HG03575 (cell line): ENCODE data around the gene TMTC4.

Source experiments
- ATAC-seq: cut with Tn5 transposase; IDR thresholded peaks from one replicate; pipeline ENCODE4 v1.9.1; 2021; ENCODE audit not compliant: unreplicated experiment, insufficient number of reproducible peaks, low FRiP score; ENCODE audit errors: extremely low read depth

TMTC4 gene

GRCh38 chr13:100668408-100668807, 6.2 kb downstream of the TMTC4 start:
- ATAC-seq = no peak

GRCh38 chr13:100667894-100668293, 6.7 kb downstream of the TMTC4 start:
- ATAC-seq = no peak

- no peak for ATAC-seq
Measured at GRCh38 chr13:100666124-100666523, 8.5 kb downstream of the TMTC4 start.

- no peak for ATAC-seq
Measured at GRCh38 chr13:100665403-100665802, 9.2 kb downstream of the TMTC4 start.

- ATAC-seq = no peak
Measured at GRCh38 chr13:100664171-100664900, 10.3 kb downstream of the TMTC4 start.

GRCh38 chr13:100662468-100663211, 12.0 kb downstream of the TMTC4 start:
- no peak for ATAC-seq

GRCh38 chr13:100660761-100661160, 13.8 kb downstream of the TMTC4 start:
- no peak for ATAC-seq

GRCh38 chr13:100659578-100659977, 15.0 kb downstream of the TMTC4 start:
- no peak for ATAC-seq

GRCh38 chr13:100658363-100658762, 16.2 kb downstream of the TMTC4 start:
- ATAC-seq = peak; percentile 84

- no peak for ATAC-seq
Measured at GRCh38 chr13:100657881-100658315, 16.7 kb downstream of the TMTC4 start.

GRCh38 chr13:100652510-100652909, 22.1 kb downstream of the TMTC4 start:
- ATAC-seq = no peak

- ATAC-seq = no peak
Measured at GRCh38 chr13:100650326-100650725, 24.3 kb downstream of the TMTC4 start.

GRCh38 chr13:100648354-100648753, 26.2 kb downstream of the TMTC4 start:
- ATAC-seq = no peak

GRCh38 chr13:100646871-100647270, 27.7 kb downstream of the TMTC4 start:
- no peak for ATAC-seq

GRCh38 chr13:100646030-100646673, 28.4 kb downstream of the TMTC4 start:
- no peak for ATAC-seq

- no peak for ATAC-seq
Measured at GRCh38 chr13:100645382-100645781, 29.2 kb downstream of the TMTC4 start.

- ATAC-seq = no peak
Measured at GRCh38 chr13:100644371-100644770, 30.2 kb downstream of the TMTC4 start.

- no peak for ATAC-seq
Measured at GRCh38 chr13:100637796-100638195, 36.8 kb downstream of the TMTC4 start.

GRCh38 chr13:100637380-100637779, 37.2 kb downstream of the TMTC4 start:
- ATAC-seq = no peak

- ATAC-seq = no peak
Measured at GRCh38 chr13:100636441-100636840, 38.2 kb downstream of the TMTC4 start.
